ENCODE measurements around the gene EXOC3L1. TPM values are rescaled to one million over a fixed set of nuclear protein-coding genes. Genes with fewer than 3 reads are reported as not detected.

The EXOC3L1 gene
- total RNA-seq, 1 experiment from 2014 or later, result not detected

DNA sequence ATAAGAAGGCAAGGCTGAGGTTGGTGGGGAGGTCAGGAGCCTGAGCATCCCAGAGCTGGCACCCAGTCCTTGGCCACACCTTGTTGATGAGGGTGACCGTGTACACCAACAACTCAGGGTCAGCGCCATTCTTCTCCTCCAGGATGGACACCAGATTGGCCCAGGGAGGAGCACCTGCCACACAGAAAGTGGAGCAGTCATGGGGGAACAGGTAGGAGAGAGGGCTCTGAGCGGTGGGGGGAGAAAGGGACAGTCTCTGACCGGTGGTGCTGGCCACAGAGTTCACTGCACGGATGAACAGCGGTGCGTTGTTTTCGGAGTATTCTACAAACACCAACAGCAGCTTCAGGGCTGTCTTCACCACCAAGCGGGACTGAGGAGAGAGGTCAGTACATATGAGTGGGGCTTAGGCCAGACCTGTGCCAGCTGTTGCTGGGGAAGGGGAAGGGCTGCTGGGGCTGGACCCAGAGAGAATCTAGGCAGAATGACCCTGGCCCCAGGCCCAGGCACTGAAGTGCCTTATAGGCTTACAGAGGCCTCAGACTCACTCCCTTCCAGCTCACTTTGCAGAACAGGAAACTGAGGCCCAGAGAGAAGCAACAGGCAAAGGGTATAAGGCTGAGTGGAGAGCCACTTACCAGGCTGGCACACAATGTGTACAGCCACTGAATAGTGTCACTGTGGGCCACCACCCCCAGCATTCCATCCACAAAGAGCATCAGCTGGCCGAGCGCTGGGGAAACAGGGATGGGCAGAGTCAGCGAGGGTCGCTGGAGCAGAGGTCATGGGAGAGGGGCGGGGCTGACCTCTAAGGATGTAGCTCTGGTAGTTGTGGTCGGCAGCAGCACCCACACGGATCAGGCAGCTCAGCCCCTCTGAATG is 47.7 kb upstream of the EXOC3L1 start:
- no peaks in the 10 kb centered on the region for H3K9me2 ChIP-seq (ENCODE audit: insufficient read depth)
- no peak overlapping the region for H3K27ac ChIP-seq
- peaks cover 67% of the 10 kb centered on the region for H3F3A ChIP-seq (ENCODE audit: insufficient read depth, low read depth)
- no peaks in the 10 kb centered on the region for H4K20me1 ChIP-seq (ENCODE audit: insufficient read depth)
- no peak for DNase-seq
- no peak for TF ChIP-seq EZH2 (IDR thresholded peaks at IDR 0.05; ENCODE audit: low read depth)
- TF ChIP-seq, protein P1, sequence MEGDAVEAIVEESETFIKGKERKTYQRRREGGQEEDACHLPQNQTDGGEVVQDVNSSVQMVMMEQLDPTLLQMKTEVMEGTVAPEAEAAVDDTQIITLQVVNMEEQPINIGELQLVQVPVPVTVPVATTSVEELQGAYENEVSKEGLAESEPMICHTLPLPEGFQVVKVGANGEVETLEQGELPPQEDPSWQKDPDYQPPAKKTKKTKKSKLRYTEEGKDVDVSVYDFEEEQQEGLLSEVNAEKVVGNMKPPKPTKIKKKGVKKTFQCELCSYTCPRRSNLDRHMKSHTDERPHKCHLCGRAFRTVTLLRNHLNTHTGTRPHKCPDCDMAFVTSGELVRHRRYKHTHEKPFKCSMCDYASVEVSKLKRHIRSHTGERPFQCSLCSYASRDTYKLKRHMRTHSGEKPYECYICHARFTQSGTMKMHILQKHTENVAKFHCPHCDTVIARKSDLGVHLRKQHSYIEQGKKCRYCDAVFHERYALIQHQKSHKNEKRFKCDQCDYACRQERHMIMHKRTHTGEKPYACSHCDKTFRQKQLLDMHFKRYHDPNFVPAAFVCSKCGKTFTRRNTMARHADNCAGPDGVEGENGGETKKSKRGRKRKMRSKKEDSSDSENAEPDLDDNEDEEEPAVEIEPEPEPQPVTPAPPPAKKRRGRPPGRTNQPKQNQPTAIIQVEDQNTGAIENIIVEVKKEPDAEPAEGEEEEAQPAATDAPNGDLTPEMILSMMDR (conservative IDR thresholded peaks at IDR 0.05), result no peak
- no peak overlapping the region for H2AFZ ChIP-seq
- H3K27me3 ChIP-seq (ENCODE audit: insufficient read depth, low read depth), result no peaks in the 10 kb centered on the region
- no TSS peak for BruUV-seq (replicated peaks)
- H3K4me1 ChIP-seq (replicated peaks; ENCODE audit: insufficient read depth), result peaks cover 33% of the 10 kb centered on the region
- CTCF ChIA-PET, result interaction anchor here (0.6 kb wide), 1 partner anchor 9 kb away, joined by 5 read pairs; no protein-coding TSS in a partner anchor
- H3K9me3 ChIP-seq (ENCODE audit: insufficient read depth, low read depth), result no peaks in the 10 kb centered on the region
- POLR2A ChIA-PET (ENCODE audit: unreplicated experiment), result interaction anchor here (1.2 kb wide), 1 partner anchor 11 kb away, joined by 4 read pairs; the partner anchor contains the start of gene TMEM208
- H3K4me2 ChIP-seq, result no peak overlapping the region
- H3K4me3 ChIP-seq, result no peak overlapping the region
- intact Hi-C loops (cut with micrococcal nuclease; ENCODE audit: unreplicated experiment), result no loop called here
- peaks cover 33% of the 10 kb centered on the region for H3K79me2 ChIP-seq (ENCODE audit: low read depth)
- peaks cover 11% of the 10 kb centered on the region for H3K36me3 ChIP-seq (ENCODE audit: low read depth)

DNA sequence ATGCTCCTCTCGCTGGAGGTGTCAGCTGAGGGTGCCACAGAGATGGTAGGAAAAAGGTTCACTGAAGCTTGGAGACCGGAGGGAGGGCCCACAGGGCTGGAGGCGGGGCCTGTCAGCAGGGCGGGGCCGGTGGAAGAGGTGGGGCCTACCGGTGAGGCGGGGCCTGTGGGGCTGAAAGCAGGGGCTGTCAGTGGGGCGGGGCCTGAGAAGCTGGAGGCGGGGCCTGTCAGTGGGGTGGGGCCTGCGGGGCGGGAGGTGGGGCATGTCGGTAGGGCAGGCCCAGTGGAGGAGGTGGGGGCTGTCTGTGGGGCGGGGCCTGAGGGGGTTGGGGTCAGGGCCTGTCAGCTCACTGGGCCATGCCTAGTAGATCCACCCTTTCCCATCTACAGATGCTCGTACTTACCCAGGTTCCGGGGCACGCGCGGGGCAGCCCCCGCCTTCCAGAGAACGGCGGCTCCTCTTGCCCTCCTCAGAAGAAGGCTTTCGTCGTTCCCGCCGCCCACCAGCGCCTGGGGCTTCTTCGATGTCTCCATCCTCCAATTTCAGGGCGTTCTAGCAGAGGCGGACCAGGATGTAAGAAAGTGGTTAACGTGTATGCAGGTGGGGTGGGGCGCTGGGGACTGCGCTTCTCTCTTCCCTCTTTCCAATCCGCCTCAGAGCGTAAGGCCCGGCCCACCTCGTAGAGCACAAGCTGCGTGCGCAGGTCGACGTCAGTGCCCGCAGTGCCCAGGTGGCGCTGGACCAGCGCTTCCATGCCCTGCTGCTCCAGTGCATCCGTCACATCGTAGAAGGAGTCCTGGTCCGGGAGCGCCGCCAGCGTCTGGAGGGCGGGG is 46.8 kb upstream of the EXOC3L1 start:
- no peaks in the 10 kb centered on the region for H3K9me3 ChIP-seq (ENCODE audit: insufficient read depth, low read depth)
- peaks cover 59% of the 10 kb centered on the region for H3F3A ChIP-seq (ENCODE audit: insufficient read depth, low read depth)
- H3K9me2 ChIP-seq (ENCODE audit: insufficient read depth), result no peaks in the 10 kb centered on the region
- no peaks in the 10 kb centered on the region for H3K27me3 ChIP-seq (ENCODE audit: insufficient read depth, low read depth)
- peaks cover 25% of the 10 kb centered on the region for H3K79me2 ChIP-seq (ENCODE audit: low read depth)
- DNase-seq, result peak in 1 of 2 experiments; percentile 58
- H3K4me1 ChIP-seq (replicated peaks; ENCODE audit: insufficient read depth), result peaks cover 24% of the 10 kb centered on the region
- peaks cover 11% of the 10 kb centered on the region for H3K36me3 ChIP-seq (ENCODE audit: low read depth)
- no peak overlapping the region for H3K4me2 ChIP-seq
- no TSS peak for BruUV-seq (replicated peaks)
- H3K27ac ChIP-seq, result no peak overlapping the region
- POLR2A ChIA-PET (ENCODE audit: unreplicated experiment), result interaction anchor here (1.1 kb wide), 1 partner anchor 10 kb away, joined by 5 read pairs; the partner anchor contains the start of gene TMEM208
- H3K4me3 ChIP-seq, result no peak overlapping the region
- no peak for TF ChIP-seq EZH2 (IDR thresholded peaks at IDR 0.05; ENCODE audit: low read depth)
- TF ChIP-seq, protein P1 (conservative IDR thresholded peaks at IDR 0.05), result no peak
- CTCF ChIA-PET, result interaction anchor here (0.5 kb wide), 1 partner anchor 10 kb away, joined by 3 read pairs; no protein-coding TSS in a partner anchor
- no peaks in the 10 kb centered on the region for H4K20me1 ChIP-seq (ENCODE audit: insufficient read depth)
- intact Hi-C loops (cut with micrococcal nuclease; ENCODE audit: unreplicated experiment), result no loop called here
- no peak overlapping the region for H2AFZ ChIP-seq

DNA sequence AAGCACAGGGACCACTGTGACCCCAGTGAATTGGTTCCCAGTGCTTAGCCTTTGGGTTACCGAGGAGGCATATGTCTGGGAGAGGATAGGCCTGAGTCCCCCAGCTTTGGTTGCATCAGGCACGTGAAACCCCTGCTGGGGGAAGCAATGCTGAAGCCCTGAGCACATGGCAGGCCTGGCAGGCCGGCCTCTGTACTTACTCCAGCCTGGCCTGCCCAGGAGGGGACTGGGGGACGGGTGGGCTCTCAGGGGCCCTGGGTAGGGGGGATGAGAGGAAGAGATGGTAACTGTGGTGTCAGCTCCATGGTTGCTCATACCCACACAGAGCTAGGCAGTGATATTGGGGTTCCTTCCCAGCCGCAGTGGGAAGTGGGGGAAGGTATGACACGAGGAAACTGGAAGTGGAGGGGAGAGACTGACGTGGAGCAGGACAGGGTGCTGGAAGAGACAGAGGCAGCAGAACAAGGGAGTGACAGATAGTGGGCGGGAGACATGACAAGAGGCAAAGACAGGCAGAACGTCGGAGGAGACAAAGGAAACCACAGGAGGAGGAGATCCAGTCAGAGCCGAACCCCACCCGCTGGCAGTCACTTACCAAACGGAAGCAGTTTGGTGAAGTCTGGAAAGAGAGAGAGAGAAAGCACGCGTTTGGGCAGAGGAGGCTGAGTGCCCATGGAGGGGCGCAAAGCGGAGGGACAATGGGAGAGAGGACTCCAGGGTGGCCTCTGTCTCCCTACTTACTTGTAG is 46.1 kb upstream of the EXOC3L1 start:
- intact Hi-C loops (cut with micrococcal nuclease; ENCODE audit: unreplicated experiment), result no loop called here
- H4K20me1 ChIP-seq (ENCODE audit: insufficient read depth), result no peaks in the 10 kb centered on the region
- ChIA-PET CTCF (no interaction called here), POLR2A (ENCODE audit: unreplicated experiment) (interaction anchor here (1.1 kb wide), 1 partner anchor 9 kb away, joined by 5 read pairs; the partner anchor contains the start of gene TMEM208)
- no TSS peak for BruUV-seq (replicated peaks)
- H3K36me3 ChIP-seq (ENCODE audit: low read depth), result peaks cover 14% of the 10 kb centered on the region
- no peaks in the 10 kb centered on the region for H3K9me2 ChIP-seq (ENCODE audit: insufficient read depth)
- no peak overlapping the region for H3K27ac ChIP-seq
- H3K79me2 ChIP-seq (ENCODE audit: low read depth), result peaks cover 25% of the 10 kb centered on the region
- H3K4me2 ChIP-seq, result no peak overlapping the region
- no peak for DNase-seq
- H3K27me3 ChIP-seq (ENCODE audit: insufficient read depth, low read depth), result no peaks in the 10 kb centered on the region
- no peak for TF ChIP-seq EZH2 (IDR thresholded peaks at IDR 0.05; ENCODE audit: low read depth)
- TF ChIP-seq, protein P1 (conservative IDR thresholded peaks at IDR 0.05), result no peak
- no peak overlapping the region for H3K4me3 ChIP-seq
- H3F3A ChIP-seq (ENCODE audit: insufficient read depth, low read depth), result peaks cover 52% of the 10 kb centered on the region
- no peak overlapping the region for H2AFZ ChIP-seq
- H3K4me1 ChIP-seq (replicated peaks; ENCODE audit: insufficient read depth), result peaks cover 17% of the 10 kb centered on the region
- no peaks in the 10 kb centered on the region for H3K9me3 ChIP-seq (ENCODE audit: insufficient read depth, low read depth)

Measured in PC-9 (cell line).